GM21390 (cell line): Measurements from ENCODE around the gene INTS3.
"Not testable (repeated sequence)": the region's sequence is repeated elsewhere in the genome, so short reads cannot be mapped to it uniquely, and the experiment has no call there.

Experiments
- ATAC-seq: cut with Tn5 transposase; IDR thresholded peaks from one replicate; pipeline ENCODE4 v1.9.1; 2021; ENCODE audit not compliant: unreplicated experiment

The INTS3 gene

DNA sequence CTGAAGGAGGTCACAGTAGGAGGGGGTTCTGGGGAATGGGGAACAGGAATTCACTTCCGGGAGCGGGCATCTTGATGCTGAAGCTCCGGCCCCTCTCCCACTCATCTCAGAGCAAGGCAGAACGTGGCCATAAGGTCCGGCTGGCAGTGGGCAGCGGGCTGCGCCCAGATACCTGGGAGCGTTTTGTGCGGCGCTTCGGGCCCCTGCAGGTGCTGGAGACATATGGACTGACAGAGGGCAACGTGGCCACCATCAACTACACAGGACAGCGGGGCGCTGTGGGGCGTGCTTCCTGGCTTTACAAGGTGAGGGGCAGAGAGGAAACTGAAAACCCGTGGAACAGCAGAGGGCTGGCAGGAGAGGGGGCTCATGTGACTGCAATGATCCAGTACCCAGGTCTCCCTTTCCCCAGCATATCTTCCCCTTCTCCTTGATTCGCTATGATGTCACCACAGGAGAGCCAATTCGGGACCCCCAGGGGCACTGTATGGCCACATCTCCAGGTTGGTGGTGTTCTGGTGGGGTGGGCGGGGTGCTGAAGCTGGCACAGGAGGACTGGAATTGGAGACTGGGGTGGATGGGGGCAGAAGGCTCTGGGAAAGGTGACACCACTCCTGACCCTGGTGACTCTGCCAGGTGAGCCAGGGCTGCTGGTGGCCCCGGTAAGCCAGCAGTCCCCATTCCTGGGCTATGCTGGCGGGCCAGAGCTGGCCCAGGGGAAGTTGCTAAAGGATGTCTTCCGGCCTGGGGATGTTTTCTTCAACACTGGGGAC lies 50.4 kb downstream of the INTS3 start:
- no peak for ATAC-seq

- ATAC-seq, result no peak
Observed at GRCh38 chr1:153778824-153779519, 51.1 kb downstream of the INTS3 start.

GRCh38 chr1:153779781-153780541 lies 52.1 kb downstream of the INTS3 start:
- no peak for ATAC-seq

DNA sequence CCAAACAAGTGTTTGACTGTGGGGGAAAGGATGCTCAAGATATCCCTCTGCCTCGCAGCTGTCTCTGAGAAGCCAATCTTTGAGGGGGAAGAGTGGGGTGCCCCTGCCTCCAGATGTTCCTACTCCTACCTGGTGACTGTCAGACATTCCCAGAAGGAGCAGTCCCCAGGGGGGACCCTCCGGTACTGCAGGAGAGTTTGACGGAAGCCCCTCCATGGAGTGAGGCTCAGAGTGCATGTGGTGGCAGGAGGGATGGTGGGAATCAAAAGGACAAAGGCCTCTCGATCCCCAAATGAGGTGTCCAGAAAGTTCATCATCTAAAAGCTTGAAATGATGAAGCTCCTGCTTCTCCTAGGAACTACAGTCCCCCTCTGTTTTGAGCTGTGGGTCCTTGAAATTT lies 52.7 kb downstream of the INTS3 start:
- no peak for ATAC-seq

- not testable (repeated sequence) for ATAC-seq
Observed at GRCh38 chr1:153782648-153783047, 54.8 kb downstream of the INTS3 start.

GRCh38 chr1:153783233-153784190 lies 55.7 kb downstream of the INTS3 start:
- peak; percentile 76 for ATAC-seq

DNA sequence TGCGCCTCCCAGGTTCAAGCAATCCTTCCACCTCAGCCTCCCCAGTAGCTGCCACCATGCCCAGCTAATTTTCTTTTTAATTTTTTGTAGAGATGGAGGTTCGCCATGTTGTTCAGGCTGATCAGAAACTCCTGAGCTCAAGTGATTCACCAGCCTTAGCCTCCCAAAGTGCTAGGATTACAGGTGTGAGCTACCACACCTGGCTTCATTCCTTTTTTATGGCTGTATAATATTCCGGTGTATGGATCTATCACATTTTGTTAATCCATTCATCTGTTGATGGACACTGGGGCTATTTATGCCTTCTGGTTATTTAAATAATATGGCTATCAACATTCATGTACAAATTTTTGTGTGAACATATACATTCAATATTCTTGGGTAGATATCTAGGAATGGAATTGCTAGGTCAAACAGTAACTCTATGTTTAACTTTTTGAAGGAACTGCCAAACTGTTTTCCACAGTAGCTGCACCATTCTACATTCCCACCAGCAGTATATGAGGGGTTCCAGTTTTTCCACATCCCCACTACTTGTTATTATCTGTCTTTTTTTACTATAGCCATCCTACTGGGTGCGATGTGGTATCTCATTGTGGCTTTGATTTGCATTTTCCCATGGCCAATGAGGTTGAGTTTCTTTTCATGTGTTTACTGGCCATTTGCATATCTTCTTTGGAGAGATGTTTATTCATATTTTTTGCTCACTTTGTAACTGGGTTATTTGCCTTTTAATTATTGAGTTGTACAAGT lies 58.4 kb downstream of the INTS3 start:
- ATAC-seq, result no peak

DNA sequence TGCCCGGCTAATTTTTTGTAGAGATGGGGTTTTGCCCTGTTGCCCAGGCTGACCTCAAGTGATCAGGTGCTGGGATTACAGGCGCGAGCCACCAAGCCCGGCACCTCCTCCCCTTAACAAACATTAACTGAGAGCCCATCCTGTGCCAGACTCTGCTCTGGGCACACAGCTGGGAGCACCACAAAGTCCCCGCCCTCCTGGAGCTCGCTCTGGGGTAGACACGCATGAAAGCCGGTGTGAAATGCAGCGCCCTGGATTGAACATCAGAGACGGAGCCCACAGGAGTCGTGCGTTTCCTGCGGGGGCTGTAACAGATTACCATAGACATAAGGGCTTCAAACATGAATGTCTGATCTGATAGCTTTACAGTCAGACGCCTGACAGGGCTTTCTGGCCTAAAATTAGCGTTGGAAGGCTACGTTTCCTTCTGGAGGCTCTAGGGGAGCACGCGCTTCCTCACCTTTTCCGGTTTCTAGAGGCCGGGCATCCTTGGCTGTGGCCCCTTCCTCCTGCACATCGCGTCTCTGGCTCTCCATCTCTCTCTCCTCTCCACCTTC lies 61.7 kb downstream of the INTS3 start:
- ATAC-seq, result no peak

DNA sequence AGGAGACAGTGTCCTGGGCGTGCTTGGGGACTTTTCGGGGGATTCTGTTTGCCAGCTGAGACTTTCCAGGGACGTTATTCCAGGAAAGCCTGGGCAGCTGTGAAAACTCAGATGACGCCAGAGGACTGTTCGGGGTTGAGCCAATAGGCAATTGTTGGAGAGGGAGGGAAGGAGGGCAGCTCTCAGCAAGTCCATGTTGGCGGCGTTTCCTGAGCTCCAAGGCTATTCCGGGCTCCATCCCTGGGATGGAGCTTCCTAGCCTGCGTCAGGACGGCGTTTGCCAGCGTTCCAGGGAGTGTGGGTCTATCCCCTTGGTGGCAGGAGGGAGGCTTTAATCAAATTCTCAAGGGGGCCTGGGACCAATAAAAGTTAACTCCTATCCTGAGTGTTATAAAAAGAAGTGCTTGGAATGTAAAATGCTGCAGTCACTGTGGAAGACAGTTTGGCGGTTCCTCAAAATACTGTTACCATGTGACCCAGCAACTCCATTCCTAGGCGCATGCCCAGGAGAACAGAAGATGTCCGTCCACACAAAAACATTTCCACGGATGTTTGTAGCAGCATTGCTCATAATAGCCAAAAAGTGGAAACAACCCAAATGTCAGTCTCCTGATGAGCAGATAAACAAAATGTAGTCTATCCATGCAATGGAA lies 62.6 kb downstream of the INTS3 start:
- no peak for ATAC-seq

DNA sequence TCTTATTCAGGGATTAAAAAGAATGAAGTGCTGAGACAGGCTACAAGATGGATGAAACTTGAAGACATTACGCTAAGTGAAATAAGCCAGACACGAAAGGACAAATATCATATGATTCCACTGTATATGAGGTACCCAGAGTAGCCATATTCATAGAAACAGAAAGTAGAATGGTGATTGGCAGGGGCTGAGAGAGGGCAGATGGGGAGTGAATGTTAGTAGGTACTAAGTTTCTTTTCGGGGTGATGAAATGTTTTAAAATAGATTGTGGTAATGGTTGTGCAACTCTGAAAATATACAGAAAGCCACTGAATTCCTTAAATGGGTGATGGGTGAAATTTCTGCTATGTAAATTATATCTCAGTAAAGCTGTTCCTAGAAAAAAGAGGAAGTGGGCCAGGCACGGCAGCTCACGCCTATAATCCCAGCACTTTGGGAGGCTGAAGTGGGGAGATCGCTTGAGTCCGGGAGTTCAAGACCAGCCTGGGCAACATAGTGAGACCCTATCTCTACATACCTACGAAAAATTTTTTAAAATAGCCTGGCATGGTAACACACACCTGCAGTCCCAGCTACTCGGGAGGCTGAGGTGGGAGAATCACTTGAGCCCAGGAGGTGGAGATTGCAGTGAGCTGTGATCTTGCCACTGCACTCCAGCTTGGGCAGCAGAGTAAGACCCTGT lies 63.3 kb downstream of the INTS3 start:
- ATAC-seq, result peak; percentile 90

DNA sequence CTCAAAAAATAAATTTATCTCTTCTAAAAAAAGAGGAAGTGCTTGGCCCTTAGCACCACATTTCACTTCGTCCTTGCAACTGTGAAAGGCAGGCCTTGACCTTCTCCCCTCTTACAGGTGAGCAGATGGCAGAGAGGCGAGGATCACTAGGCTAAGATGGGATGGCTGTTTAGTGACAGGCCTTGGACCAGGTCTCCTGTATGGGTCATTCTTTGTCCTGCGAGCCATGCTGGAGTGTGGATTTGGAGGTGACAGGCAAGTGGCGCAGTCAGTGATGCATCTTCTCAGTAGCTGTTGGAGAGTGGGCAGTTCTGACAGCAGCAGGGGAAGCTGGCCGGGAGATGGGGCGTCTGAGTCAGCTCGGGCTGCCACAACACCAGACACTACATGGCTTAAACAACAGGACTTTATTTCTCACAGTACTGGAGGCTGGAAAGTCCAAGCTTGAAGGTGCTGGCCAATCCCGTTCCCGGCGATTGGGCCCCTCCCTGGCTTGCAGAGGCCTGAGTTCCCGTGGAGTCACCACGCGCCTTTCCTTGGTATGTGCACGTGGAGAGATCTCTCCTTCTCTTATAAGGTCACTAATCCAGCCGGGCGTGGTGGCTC lies 63.9 kb downstream of the INTS3 start:
- no peak for ATAC-seq

DNA sequence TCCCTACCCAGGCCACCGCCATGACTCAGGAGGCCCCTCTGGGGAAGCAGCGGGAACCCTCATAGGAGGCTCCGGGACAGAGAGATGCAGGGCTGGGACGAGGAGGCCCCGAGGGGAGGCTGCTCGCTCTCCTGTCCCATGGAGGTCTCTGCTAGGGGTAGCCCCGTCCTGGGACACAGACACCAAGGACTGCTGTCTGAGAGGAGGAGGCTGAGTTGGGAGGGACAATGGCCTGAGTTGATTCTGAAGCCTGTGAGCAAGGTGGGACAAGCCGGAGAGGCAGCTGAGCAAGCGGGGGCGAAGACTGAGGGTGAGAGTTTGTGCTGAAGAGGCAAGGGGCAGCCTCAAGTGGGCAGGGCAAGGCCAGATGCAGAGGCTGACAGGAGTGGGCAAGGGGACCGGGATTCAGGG lies 64.8 kb downstream of the INTS3 start:
- no peak for ATAC-seq

GRCh38 chr1:153793261-153793972 lies 65.6 kb downstream of the INTS3 start:
- no peak for ATAC-seq

DNA sequence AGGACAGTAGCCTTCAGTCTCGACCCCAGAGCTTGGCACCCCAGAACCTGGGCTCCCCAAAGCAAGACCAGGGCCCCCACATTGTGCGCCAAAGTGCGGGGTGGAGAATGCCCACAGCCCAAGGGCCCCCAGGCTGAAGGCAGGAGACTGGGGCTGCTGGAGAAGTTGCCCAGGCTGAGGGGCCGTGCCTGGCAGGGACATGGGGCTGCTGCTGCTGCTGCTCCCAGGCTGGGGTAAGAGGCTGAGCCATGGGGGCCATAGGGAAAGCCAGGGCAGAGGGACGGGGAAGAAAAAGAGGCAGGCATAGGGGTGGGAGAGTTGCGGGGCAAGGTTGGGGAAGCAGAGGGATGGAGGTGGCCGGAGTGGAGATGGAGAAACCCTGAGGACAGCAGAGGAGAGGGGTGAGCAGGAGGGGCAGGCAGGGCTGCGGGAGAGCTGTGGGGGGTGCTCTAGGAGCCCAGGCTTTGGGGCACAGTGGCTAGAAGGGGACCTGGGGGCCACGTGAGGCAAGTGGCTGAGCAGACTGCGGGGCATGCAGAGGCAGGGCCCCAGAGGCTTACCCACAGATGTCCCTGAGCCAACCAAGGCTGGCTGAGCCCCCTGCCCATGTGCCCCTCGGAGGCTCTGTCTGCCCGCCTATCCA lies 66.2 kb downstream of the INTS3 start:
- ATAC-seq, result no peak

DNA sequence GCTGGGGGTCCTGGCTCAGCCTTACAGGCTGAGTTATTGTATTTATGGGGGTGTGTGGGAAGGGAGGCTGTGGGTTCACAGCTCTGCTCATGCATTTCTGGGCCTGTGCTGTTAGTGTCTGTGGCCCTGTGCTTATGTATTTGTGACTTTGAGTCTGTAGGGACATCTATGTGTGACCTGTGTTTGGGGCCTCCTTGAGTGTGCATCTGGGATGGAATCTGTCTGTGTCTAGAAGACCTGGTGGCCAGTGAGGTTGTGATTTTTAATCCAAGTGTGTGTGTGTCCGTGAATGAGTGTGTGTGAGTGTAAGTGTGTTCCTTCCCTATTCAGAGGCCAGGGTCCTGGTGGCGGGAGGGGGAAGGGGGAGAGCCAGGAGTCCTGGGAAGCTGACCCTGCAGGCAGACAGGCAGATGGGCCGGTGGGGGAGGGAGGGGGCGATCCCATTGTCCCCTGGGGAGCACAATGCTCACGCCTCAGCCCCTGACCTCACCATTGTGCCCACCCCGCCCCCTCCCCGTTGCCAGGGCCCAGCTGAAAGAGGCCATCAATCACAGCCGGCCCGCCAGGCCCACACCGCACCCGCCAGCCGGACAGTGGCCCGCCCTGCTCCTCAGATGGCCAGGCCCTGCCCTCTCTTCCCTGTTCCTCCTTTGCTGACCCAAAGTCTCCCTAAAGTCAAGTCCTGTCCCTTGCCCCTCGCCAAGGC lies 66.9 kb downstream of the INTS3 start:
- ATAC-seq, result no peak

GRCh38 chr1:153795330-153795837 lies 67.5 kb downstream of the INTS3 start:
- no peak for ATAC-seq
